ENCODE results near the gene TGOLN2.
"Not testable (repeated sequence)": the region's sequence is repeated elsewhere in the genome, so short reads cannot be mapped to it uniquely, and the experiment has no call there.

The TGOLN2 gene

GRCh38 chr2:85327822-85328617 lies at the start of gene TGOLN2:
Gene TGOLN2, minus strand, starts transcription at chr2:85327989. Its CDS starts 27 bp downstream, at chr2:85327962.
- DNase-seq (ENCODE audit: low spot score) = peak; percentile 92

- no peak for DNase-seq (ENCODE audit: low spot score)
Observed at GRCh38 chr2:85377083-85377482, 49.3 kb upstream of the TGOLN2 start.

GRCh38 chr2:85376291-85377065 lies 48.7 kb upstream of the TGOLN2 start:
- DNase-seq (ENCODE audit: low spot score) = no peak

- DNase-seq (ENCODE audit: low spot score) = no peak
Observed at GRCh38 chr2:85371045-85371444, 43.3 kb upstream of the TGOLN2 start.

- no peak for DNase-seq (ENCODE audit: low spot score)
Observed at GRCh38 chr2:85369500-85369899, 41.7 kb upstream of the TGOLN2 start.

- DNase-seq (ENCODE audit: low spot score) = no peak
Observed at GRCh38 chr2:85368921-85369320, 41.1 kb upstream of the TGOLN2 start.

GRCh38 chr2:85367180-85367579 lies 39.4 kb upstream of the TGOLN2 start:
- DNase-seq (ENCODE audit: low spot score) = no peak

GRCh38 chr2:85362653-85363387 lies 35.0 kb upstream of the TGOLN2 start:
- not testable (repeated sequence) for DNase-seq (ENCODE audit: low spot score)

- DNase-seq (ENCODE audit: low spot score) = no peak
Observed at GRCh38 chr2:85357736-85358135, 29.9 kb upstream of the TGOLN2 start.

GRCh38 chr2:85356186-85356585 lies 28.4 kb upstream of the TGOLN2 start:
- no peak for DNase-seq (ENCODE audit: low spot score)

GRCh38 chr2:85355521-85355920 lies 27.7 kb upstream of the TGOLN2 start:
- DNase-seq (ENCODE audit: low spot score) = peak; percentile 30

- no peak for DNase-seq (ENCODE audit: low spot score)
Observed at GRCh38 chr2:85355073-85355410, 27.3 kb upstream of the TGOLN2 start.

- DNase-seq (ENCODE audit: low spot score) = peak; percentile 99
Observed at GRCh38 chr2:85354286-85355072, 26.7 kb upstream of the TGOLN2 start, which contains the start of the genes ELMOD3 and RETSAT. Gene ELMOD3, plus strand, starts transcription at chr2:85354769. Its CDS starts 2,430 bp downstream, at chr2:85357199. Gene RETSAT, minus strand, starts transcription at chr2:85354528. Its CDS starts 21 bp downstream, at chr2:85354507.

GRCh38 chr2:85353876-85354285 lies 26.1 kb upstream of the TGOLN2 start:
- peak; percentile 61 for DNase-seq (ENCODE audit: low spot score)

- no peak for DNase-seq (ENCODE audit: low spot score)
Observed at GRCh38 chr2:85347599-85347998, 19.8 kb upstream of the TGOLN2 start.

GRCh38 chr2:85344356-85344954 lies 16.7 kb upstream of the TGOLN2 start:
- DNase-seq (ENCODE audit: low spot score) = no peak

GRCh38 chr2:85343207-85343895 lies 15.6 kb upstream of the TGOLN2 start:
- DNase-seq (ENCODE audit: low spot score) = not testable (repeated sequence)

- DNase-seq (ENCODE audit: low spot score) = no peak
Observed at GRCh38 chr2:85342156-85342555, 14.4 kb upstream of the TGOLN2 start.

GRCh38 chr2:85341269-85342029 lies 13.7 kb upstream of the TGOLN2 start:
- no peak for DNase-seq (ENCODE audit: low spot score)
